Islet precursor cell (in vitro differentiated cells): Measurements from ENCODE around the gene GARS1.
"Not testable (repeated sequence)": the region's sequence is repeated elsewhere in the genome, so short reads cannot be mapped to it uniquely, and the experiment has no call there.

Experiments
- DNase-seq: peaks from one replicate; pipeline ENCODE4 v3.0.0-alpha.2; 2018

The GARS1 gene

DNA sequence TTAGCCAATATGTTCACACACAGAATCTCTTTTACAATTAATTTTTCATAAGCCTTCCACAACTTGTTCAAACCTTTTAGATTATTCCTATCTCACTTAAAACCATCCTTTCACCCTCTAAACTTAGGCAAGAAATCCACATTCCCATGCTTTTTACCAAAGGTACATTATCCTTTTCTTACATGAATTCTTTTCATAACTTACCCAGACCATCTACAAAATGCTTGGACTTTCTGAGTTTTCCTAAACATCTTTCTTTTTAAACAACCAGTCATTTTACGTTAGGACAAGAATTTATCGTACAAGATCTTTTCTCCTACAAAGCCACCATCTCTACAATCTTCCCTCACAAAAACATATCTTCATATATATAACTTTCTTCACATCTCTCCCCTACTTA, 18.8 kb upstream of the GARS1 start:
- no peak for DNase-seq

DNA sequence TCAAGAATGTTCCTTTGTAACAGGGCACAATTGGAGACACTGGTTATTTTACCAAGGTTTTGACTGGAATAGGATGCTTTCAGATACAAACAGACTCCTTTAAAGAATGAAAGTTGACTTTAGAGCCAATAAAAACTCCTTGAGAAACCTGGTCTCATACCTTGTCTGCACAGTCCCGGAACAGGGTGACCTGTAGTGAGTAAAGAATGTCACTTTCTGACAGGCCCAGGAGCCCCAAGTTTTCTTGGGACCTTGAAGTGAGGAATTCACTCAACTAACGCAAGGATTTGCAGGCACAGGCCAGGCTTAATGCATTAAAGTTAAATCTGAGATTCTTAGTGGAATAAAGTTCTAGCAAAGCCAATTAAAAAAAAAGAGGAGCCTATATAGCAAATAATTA, 11.5 kb upstream of the GARS1 start:
- no peak for DNase-seq

DNA sequence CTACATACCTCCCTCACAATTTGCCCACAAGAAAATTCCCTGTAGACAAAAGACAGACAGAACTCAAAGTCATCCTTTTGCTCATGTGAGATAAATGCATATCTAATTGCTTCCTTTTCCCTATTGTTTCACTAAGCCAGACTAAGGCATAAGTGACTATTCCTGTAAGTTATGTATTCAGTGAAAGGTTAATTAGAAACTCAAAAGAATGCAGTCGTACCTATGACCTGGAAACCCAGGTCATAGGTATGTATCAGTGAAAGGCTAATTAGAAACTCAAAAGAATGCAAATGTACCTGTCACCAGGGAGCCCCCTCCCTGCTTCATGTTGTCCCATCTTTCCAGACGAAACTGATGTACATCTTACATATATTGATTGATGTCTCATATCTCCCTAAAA, 10.3 kb upstream of the GARS1 start:
- no peak for DNase-seq

DNA sequence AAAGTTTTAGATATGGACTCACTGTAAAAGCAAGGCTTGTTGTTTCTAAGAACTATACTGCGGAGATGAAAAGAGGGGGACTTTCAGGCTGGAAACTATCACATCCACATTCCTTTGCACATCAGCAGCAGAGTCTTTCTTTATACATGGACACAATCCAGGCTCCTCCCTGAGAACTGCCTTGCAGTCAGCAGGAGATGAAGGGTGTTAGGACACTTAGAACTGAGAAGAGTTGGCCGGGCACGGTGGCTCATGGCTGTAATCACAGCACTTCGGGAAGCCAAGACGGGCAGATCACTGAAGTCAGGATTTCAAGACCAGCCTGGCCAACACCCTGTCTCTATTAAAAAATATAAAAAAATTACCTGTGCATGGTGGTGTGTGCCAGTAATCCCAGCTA, 9.7 kb upstream of the GARS1 start:
- DNase-seq, result no peak

DNA sequence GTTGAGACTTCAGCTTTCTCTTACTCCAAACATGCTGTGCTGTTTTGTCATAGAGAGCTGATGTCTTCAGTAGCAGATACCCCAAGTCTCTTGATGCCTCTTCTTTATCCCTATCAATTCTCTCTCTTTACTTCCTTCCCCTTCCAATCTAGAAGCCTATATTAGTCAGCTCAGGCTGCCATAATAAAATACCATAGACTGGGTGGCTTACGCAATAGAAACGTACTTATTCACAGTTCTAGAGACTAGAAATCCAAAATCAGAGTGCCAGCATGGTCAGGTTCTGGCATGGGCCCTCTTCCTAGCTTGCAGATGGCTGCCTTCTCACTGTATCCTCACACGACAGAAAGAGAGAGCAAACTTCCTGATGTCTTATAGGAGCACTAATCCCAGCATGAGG, 9.0 kb upstream of the GARS1 start:
- no peak for DNase-seq

DNA sequence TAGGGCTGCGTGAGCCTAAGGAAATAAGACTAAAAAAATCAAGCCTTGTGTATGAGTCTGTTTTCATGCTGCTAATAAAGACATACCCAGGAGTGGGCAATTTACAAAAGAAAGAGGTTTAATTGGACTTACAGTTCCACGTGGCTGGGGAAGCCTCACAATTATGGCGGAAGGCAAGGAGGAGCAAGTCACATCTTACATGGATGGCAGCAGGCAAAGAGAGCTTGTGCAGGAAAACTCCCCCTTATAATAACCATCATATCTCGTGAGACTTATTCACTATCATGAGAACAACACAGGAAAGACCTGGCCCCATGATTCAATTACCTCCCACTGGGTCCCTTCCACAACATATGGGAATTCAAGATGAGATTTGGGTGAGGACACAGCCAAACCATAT, 7.1 kb upstream of the GARS1 start:
- DNase-seq, result not testable (repeated sequence)

DNA sequence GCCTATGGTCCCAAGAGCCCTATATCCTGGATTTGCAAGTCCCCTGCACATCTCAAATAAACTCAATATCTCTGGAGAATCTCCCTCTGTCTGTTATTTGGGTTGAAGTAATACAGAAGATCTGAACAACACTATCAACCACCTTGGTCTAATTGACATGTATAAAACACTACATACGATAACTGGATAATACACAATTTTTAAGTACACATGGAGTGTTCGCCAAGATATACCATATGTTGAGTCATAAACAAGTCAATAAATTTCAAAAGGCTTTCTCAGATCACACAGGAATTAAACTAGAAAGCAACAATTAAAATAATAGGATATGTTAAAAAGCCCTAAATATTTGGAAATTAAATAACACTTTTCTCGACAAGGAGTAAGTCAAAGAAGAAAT, 5.6 kb upstream of the GARS1 start:
- DNase-seq, result no peak

DNA sequence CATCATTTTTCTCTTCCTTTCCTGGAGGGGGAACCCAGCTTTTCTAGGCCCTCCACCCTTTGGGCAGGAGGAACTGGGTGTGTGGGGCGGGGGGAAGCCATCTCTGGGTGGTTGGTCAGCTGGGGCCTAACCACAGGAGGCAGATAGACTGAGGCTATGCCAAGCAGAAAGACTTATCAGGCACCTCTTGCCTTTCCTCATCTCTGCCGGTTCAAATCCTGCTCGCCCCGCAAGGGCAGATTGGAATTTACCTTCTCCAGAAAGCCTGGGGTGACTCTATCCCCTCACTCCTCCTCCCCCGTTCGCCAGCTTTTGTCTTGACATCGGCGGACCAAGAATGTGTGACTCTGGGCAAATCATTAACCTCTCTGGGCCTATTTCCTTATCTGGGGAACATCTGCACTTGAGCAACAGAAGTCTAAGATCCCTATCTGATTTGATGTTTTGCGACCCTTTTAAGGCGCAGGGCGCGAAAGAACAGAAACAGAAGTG, 584 bp upstream of the GARS1 start:
- DNase-seq, result no peak

DNA sequence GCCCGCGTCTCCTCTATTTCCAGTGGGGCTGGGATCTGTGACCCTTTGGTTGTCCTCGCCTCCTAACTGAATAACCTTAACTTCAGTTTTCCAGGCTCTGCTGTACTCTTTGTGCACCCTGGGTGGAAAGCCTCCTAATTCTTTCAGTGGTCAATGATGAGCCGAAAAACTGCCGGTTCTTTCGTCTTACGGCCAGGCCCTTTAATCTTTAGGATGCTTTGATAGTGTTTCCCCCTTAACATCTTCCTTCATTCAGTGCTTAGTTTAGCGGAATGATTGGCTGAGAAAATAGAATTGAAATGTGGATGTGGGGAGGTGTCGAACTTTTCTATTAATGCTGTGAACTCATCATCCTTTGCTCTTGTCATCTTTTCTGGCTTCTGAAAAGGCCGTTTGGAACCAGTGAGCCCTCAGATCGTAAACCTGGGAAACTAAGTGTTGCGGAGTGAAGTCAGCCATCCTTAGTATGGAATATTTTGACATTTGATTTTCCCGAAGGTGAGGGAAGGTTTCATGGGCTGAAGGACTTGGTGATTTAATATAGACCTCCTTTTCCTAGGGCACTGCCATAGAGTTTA, 847 bp downstream of the GARS1 start:
- DNase-seq, result no peak

DNA sequence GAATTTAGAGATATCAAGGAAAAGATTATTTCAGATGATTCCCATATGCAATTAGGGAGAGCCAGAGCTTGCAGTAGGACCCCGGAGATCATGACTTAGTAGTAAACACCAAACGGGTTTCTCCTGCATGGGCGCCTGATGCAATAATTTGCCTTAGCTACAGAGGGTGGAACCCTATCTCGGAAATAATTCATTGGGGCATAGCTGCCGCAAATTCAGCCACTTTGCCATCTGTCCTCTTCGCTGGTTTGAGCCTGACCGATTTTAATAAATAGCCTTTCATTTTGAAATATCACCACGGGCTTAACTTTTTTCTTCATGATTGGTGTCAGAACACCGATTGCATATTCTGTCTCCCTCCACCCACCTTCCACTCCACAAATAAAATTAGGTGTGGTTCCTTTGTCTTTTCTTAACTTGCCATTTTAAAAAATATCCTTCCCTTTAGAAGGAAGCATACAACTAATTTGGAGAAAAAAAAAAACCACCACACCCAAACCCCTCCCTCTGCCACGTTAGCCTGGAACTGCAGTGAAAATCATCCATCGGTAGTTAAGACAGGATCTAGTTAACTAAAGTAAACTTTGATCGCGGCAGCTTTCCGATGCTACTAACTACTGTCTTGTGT, 1.4 kb downstream of the GARS1 start:
- DNase-seq, result no peak

DNA sequence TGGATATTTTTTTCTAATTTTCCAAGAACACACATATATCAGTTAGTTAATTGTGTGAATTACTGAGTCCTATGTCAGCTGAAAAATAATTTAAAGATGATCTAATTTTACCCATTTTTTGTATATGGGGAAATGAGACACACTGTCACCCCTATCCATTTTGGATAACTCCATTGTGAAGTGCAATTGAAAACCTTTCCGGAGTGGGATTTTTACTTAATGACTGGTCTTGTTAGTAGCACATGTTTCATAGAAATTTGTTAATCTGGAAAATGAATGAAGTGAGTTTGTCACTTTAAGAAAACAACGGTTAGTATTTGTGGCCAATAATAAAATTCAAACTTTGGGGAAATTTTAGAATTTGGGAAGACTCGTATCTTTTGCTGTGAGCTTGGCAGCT, 2.0 kb downstream of the GARS1 start:
- no peak for DNase-seq

DNA sequence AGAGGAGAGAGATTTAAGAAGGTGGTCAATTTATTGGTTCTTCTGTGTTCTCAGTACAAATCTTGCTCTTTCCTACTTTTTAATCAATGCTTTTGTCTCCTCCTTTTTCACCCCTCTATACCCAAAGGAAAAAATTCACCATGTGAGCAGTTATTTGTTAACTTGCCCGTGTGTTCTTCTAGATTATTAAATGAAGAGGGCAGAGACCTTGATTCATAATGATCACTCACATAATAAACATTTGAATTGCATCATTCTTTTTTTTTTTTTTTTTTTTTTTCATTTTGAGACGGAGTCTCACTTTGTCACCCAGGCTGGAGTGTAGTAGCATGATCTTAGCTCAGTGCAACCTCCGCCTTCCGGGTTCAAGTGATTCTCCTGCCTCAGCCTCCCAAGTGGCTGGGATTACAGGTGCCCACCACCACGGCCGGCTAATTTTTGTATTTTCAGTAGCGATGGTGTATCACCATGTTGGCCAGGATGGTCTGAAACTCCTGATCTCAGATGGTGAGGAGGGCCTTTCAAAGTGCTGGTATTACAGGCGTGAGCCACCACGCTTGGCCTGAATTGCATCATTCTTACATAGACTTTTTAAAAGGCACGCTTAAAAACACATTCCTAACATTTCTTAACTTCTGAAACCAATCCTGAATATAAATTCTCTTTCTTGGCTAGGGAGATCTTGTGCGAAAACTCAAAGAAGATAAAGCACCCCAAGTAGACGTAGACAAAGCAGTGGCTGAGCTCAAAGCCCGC, 3.6 kb downstream of the GARS1 start:
- DNase-seq, result no peak

DNA sequence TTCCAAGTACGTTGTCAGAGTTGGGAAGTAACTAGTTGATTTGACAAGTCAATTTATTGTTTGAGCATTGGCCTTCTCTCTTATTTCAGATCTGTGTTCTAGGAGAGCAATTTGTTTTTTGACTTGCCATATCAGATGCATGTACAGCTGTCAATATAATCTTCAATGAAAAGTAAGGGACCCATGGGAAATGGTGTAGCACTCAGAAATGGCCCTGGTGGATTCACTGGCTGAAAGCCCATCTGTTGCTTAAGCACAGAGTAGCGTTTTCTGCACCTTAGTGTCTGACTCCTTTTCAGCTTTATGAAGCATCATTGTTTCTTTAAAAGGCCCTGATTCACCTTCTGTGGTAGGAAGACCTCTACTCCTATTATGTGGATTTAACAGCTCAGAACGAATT, 10.2 kb downstream of the GARS1 start:
- no peak for DNase-seq

DNA sequence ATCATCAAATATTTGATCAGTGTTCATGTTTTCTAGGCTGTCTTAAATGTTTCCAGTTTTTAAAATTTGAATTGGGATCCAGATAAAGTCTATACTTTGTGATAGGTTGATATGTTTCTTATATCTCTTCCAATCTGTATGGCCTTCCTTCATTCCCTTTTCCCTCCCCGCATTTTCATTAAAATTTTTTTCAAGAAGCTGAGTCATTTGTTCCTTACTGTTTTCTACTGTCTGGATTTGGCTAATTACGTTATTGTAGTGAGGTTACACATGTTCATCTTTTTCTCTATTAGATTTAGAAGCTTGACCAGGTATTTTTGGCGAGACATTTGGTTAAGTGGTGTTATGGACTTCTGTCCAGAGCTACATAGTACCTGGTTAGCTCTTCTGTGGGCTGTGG, 11.2 kb downstream of the GARS1 start:
- DNase-seq, result no peak

DNA sequence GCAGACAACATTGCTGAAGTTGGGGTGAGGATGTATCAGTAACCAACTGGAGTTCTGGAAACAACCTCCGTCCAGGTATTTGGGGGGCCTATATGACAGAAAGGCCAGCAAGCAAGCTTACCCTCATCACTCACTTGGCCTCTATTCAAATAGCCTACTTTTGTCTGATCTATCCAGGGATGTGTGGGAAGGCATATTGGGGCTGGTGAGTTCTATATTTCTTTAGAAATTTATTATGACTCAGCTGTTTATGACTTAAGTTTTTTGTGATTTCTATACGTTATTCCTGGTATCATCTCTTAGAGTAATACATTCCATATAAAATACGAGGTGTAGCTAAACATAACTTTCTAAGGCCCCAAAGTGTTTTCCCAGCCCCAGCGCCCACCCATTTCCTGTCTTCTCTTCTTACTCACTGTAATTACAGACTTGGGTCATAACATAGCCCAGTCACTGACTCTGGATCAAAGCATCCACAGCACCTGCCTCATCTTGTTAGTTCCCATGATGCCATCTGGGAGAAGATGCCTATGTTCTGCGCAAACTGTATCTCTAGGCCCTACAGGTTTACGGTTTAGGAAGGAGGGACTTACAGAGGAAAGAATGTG, 18.1 kb downstream of the GARS1 start:
- no peak for DNase-seq

DNA sequence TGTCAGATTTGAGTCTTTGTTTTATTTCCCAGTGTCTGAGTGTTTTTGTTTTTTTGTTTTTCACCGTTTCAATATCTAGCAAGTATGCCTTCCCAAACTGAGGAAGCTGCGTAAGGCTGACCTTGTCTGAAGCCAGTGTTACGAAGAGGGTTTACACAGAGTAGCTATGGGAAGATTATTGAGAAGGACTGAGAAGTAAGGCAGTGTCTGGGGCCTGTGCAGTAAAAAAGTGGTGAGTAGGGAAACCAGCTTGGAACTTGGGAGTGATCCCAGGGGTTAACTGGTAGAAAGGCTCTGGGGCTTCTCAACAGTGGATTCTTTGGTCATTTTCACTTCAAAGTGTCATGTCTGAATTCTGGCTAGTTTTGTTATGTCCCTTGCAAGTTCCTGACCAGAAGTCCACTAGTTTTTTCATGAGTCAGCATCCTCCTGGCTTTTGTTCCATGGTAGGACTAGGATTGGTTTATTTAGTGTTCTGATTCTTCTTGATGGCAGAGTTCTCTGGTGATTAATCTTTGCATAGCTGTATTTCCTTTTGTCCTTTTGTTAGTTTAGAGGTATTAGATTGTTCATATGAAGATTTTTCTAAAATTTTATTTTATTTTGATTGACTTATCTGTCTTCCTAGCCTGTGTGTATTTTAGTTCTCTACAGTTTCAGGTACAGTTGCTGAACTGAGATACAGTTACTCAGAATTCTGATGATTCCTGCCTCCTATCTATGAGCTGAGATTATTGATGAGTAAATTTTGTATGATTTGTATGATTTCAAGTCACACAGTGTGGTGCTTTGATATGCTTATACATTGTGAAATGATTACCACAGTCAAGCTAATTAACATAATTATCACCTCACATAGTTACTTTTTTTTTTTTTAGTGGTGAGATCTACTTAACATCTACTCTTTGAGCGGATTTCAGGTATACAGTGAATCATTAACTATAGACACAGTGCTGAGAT, 19.0 kb downstream of the GARS1 start:
- DNase-seq, result no peak

DNA sequence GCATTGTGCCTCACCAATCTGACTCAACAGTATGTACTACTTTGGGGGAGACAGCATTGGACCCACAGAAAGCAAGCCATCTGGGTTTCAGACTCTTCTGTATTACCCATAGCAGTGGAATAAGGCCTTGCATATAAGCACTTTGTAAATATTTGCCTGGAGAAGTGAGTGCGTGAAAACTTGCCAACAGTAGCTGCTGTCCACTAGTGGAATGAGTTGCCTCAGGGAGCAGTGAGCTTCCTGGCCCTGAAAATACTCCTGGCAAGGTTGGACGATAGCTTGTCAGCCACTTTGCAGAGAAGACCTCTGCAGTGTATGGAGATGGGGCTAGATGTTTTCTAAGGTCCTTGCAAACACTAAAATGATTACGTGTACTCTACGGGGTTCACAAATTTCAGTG, 21.6 kb downstream of the GARS1 start:
- DNase-seq, result no peak

DNA sequence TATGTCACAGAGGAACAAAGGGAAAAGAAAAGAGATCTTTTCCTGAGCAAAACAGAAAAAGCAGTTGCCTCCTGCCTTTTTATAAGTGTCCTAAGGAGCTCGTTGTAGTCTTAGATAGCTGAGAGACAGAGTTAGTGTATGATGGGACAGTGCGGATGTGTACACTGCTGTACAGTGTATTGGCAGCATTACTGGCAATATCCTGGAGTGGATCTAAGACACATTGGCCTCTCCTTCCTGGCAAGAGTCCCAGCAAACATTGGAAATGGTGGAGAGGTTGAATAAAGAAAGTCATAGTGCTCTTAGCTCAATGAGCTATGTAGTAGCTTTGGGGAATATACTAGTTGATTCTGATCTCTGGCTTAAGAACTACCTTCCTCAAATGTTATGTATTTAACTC, 22.7 kb downstream of the GARS1 start:
- DNase-seq, result no peak

DNA sequence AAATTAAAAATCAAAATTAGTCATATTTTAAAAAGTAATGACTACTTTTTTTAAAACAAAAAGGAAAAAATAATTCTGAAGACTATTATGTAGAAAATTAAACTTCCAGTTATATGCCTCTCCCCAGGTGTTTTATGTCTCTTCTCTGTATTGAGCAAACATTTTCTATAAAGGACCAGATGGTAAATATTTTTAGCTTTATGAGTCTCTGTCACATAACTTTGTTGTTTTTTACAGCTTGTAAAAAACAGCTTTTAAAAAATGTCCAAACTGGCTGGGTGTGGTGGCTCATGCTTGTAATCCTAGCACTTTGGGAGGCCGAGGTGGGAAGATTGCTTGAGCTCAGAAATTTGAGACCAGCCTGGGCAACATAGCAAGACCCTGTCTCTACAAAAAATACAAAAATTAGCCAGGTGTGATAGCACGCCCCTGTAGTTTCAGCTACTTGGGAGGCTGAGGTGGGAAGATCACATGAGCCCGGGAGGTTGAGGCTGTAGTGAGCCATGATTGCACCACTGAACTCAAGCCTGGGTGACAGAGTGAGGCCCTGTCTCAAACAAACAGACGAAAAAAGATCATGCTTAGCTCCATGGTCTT, 23.5 kb downstream of the GARS1 start:
- DNase-seq, result no peak

DNA sequence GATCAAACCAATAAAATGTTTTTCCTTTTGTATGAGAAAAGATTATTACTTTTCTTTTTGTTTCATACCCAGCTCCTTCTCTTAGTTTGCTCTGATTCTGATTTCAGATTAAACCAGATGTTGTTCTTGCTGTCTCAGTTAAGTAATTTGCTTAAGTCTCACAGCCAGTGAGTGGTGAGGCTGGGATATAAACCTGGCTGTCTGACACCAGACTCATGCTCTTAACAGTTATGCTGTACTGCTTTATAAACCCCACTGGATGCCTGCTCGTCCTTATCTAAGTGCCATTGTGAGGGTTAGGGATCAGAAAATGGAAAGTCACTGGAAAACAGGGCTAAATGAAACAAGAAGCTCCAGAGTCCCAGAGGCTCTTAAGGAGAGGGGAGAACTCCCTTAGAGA, 24.3 kb downstream of the GARS1 start:
- no peak for DNase-seq

DNA sequence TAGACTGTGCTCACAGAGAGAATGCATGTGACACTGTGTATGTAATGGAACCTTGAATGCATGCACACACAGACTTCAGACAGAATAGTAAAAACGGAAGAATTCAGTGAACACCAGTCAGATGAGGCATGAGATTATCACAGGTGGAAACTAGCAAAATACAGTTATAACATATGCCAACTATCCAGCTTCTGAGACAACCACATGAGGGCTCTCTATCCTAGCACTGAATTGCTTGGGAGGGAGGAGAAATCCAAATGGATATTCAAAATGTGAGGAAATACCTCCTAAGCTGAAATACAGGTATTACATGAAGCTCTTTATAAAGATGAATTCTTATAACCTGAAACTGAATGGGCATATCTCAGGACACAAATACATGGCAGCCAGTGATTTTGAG, 30.6 kb downstream of the GARS1 start:
- no peak for DNase-seq

DNA sequence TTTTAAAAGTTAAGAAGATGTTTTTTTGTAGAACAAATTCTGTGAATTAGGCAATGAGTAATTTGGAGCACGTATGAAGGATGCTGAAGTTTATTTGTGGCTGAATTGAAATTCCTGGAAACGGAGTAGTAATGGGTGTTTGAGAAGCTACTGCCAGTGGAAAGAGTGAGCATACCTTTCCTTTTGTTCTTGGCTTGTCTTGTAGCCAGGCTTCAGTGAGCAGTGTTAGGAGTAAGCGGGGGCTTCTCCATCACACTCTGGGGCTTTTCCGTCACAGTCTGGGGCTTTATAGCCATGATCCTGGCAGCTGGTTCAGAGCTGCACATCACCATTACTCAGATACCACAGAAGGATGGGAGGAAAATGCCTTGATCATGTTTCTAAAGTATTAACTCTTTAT, 32.3 kb downstream of the GARS1 start:
- DNase-seq, result no peak
